ENCODE data around the gene CWC27.
A peak's percentile ranks its signal among the peaks of the same experiment; 100 is the strongest.

The CWC27 gene

GRCh38 chr5:64775291-64775690 lies 6.6 kb downstream of the CWC27 start:
- TF ChIP-seq HDGF (IDR thresholded peaks at IDR 0.05; ENCODE audit: borderline replicate concordance) (no peak), FOXM1 (IDR thresholded peaks at IDR 0.05; ENCODE audit: borderline replicate concordance) (no peak), FOXA1 (IDR thresholded peaks at IDR 0.05) (no peak), TARDBP (IDR thresholded peaks at IDR 0.05) (no peak), NFRKB (IDR thresholded peaks at IDR 0.05) (no peak), LEF1 (IDR thresholded peaks at IDR 0.05; ENCODE audit: borderline replicate concordance) (no peak), BHLHE40 (IDR thresholded peaks at IDR 0.05; ENCODE audit: borderline replicate concordance) (no peak), ARNT (IDR thresholded peaks at IDR 0.05) (no peak), FOXK2 (IDR thresholded peaks at IDR 0.05) (no peak), L3MBTL2 (conservative IDR thresholded peaks at IDR 0.05) (no peak), CTBP1 (IDR thresholded peaks at IDR 0.05; ENCODE audit: borderline replicate concordance) (no peak), ELF4 (IDR thresholded peaks at IDR 0.05) (no peak), ZNF384 (IDR thresholded peaks at IDR 0.05) (no peak), SUZ12 (IDR thresholded peaks at IDR 0.05) (no peak), SP1 (IDR thresholded peaks at IDR 0.05) (no peak), PKNOX1 (IDR thresholded peaks at IDR 0.05) (no peak)
- ChIA-PET POLR2A (no interaction called here), CTCF (interaction anchor here (0.6 kb wide), 1 partner anchor 8 kb away, joined by 5 read pairs; no protein-coding TSS in a partner anchor)
- DNase-seq (ENCODE audit: extremely low spot score): no peak

DNA sequence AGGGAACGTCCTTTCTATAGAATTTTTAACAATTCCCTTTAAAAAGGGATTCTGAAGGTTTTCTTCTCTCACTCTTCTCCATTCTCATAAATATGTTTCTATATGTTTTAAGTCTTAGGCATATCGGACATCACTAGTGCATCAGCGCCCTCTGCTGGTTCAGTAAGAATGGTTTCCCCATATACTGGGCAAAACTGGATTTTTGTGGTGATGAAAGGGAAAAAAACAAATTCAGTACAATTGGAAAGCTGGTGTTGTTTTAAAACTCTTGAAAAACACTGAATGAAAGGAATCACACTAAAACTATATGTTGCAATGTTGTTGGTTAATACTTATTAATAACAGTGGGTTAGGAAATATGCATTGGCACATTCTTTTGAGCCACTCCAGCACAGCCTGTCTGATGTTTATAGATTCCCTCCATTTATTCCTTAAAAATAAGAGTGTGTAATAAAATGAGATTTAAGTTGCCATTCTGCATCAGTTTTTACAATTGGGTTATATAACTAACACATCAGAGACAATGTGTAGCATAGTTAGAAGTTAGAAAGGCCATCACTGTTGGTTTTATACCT lies 15.8 kb downstream of the CWC27 start:
- CTCF ChIA-PET: interaction anchor here (1.0 kb wide), 1 partner anchor 149 kb away, joined by 3 read pairs; no protein-coding TSS in a partner anchor
- DNase-seq (ENCODE audit: extremely low spot score): peak; percentile 45
- POLR2A ChIA-PET: no interaction called here

GRCh38 chr5:64786372-64786771 lies 17.6 kb downstream of the CWC27 start:
- TF ChIP-seq FOXK2 (IDR thresholded peaks at IDR 0.05) (no peak), L3MBTL2 (conservative IDR thresholded peaks at IDR 0.05) (no peak), ELF4 (IDR thresholded peaks at IDR 0.05) (no peak), BHLHE40 (IDR thresholded peaks at IDR 0.05; ENCODE audit: borderline replicate concordance) (no peak), HDGF (IDR thresholded peaks at IDR 0.05; ENCODE audit: borderline replicate concordance) (no peak), SUZ12 (IDR thresholded peaks at IDR 0.05) (no peak), ARNT (IDR thresholded peaks at IDR 0.05) (no peak), CTBP1 (IDR thresholded peaks at IDR 0.05; ENCODE audit: borderline replicate concordance) (no peak), PKNOX1 (IDR thresholded peaks at IDR 0.05) (no peak), TARDBP (IDR thresholded peaks at IDR 0.05) (no peak), FOXA1 (IDR thresholded peaks at IDR 0.05) (no peak), NFRKB (IDR thresholded peaks at IDR 0.05) (no peak), ZNF384 (IDR thresholded peaks at IDR 0.05) (no peak), FOXM1 (IDR thresholded peaks at IDR 0.05; ENCODE audit: borderline replicate concordance) (no peak), SP1 (IDR thresholded peaks at IDR 0.05) (no peak), LEF1 (IDR thresholded peaks at IDR 0.05; ENCODE audit: borderline replicate concordance) (no peak)
- no peak for DNase-seq (ENCODE audit: extremely low spot score)
- CTCF ChIA-PET: interaction anchor here (1.1 kb wide), 1 partner anchor 158 kb away, joined by 4 read pairs; no protein-coding TSS in a partner anchor
- POLR2A ChIA-PET: no interaction called here

More for the DNA sequence above, 15.8 kb downstream of the CWC27 start:
- TF ChIP-seq FOXM1 (IDR thresholded peaks at IDR 0.05; ENCODE audit: borderline replicate concordance) (no peak), CTBP1 (IDR thresholded peaks at IDR 0.05; ENCODE audit: borderline replicate concordance) (no peak), FOXK2 (IDR thresholded peaks at IDR 0.05) (no peak), TARDBP (IDR thresholded peaks at IDR 0.05) (no peak), LEF1 (IDR thresholded peaks at IDR 0.05; ENCODE audit: borderline replicate concordance) (no peak), PKNOX1 (IDR thresholded peaks at IDR 0.05) (no peak), ELF4 (IDR thresholded peaks at IDR 0.05) (no peak), ARNT (IDR thresholded peaks at IDR 0.05) (no peak), SUZ12 (IDR thresholded peaks at IDR 0.05) (no peak), BHLHE40 (IDR thresholded peaks at IDR 0.05; ENCODE audit: borderline replicate concordance) (no peak), FOXA1 (IDR thresholded peaks at IDR 0.05) (no peak), HDGF (IDR thresholded peaks at IDR 0.05; ENCODE audit: borderline replicate concordance) (no peak), SP1 (IDR thresholded peaks at IDR 0.05) (no peak), NFRKB (IDR thresholded peaks at IDR 0.05) (no peak), L3MBTL2 (conservative IDR thresholded peaks at IDR 0.05) (no peak), ZNF384 (IDR thresholded peaks at IDR 0.05) (no peak)

DNA sequence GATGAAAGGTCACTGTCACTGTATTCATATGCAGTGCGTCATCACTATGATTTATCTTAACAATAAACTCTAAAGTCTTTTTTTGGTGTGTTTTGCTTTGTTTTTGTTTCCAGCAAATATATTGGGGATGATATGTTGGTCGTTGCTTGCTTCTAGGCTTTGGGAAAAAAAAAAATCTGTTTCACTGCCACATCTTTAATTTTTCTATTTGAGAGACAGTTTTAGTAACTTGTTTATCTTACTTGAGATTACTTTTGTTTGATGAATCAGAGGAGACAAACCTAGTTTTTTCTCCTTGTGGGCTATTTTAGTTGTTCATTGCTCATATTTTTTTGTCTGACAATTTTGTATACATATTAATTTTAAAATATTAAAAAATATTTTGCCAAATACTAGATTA lies 19.4 kb downstream of the CWC27 start:
- POLR2A ChIA-PET: no interaction called here
- CTCF ChIA-PET: no interaction called here
- DNase-seq (ENCODE audit: extremely low spot score): no peak
- TF ChIP-seq SUZ12 (IDR thresholded peaks at IDR 0.05): no peak
- no peak for TF ChIP-seq LEF1 (IDR thresholded peaks at IDR 0.05; ENCODE audit: borderline replicate concordance)
- no peak for TF ChIP-seq TARDBP (IDR thresholded peaks at IDR 0.05)
- TF ChIP-seq PKNOX1 (IDR thresholded peaks at IDR 0.05): no peak
- TF ChIP-seq FOXK2 (IDR thresholded peaks at IDR 0.05): no peak
- TF ChIP-seq ARNT (IDR thresholded peaks at IDR 0.05): no peak
- no peak for TF ChIP-seq CTBP1 (IDR thresholded peaks at IDR 0.05; ENCODE audit: borderline replicate concordance)
- no peak for TF ChIP-seq HDGF (IDR thresholded peaks at IDR 0.05; ENCODE audit: borderline replicate concordance)
- no peak for TF ChIP-seq L3MBTL2 (conservative IDR thresholded peaks at IDR 0.05)

DNA sequence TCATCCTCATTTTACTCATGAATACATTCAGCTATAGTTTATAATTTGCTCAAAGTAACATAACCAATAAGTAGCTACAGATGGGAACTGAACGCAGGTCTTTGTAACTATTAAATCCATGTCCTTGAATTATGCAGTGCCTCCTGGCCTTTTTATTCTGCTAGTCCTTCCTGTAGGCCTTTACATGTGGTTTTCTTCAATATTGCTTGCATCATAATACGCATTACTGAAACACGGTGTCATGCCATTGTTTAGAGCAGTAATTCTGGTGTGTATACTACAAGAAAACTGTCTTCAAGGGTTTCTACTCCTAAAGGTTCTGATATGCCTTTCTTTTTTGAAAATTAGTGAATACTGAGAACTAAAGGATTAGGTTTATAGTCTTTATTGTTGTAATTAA lies 20.7 kb downstream of the CWC27 start:
- POLR2A ChIA-PET: no interaction called here
- DNase-seq (ENCODE audit: extremely low spot score): no peak
- CTCF ChIA-PET: interaction anchor here (0.6 kb wide), 1 partner anchor 173 kb away, joined by 3 read pairs; no protein-coding TSS in a partner anchor
- TF ChIP-seq CTBP1 (IDR thresholded peaks at IDR 0.05; ENCODE audit: borderline replicate concordance) (no peak), SUZ12 (IDR thresholded peaks at IDR 0.05) (no peak), TARDBP (IDR thresholded peaks at IDR 0.05) (no peak), ELF4 (IDR thresholded peaks at IDR 0.05) (no peak), LEF1 (IDR thresholded peaks at IDR 0.05; ENCODE audit: borderline replicate concordance) (no peak), NFRKB (IDR thresholded peaks at IDR 0.05) (no peak), ZNF384 (IDR thresholded peaks at IDR 0.05) (no peak), FOXA1 (IDR thresholded peaks at IDR 0.05) (no peak), SP1 (IDR thresholded peaks at IDR 0.05) (no peak), L3MBTL2 (conservative IDR thresholded peaks at IDR 0.05) (no peak), PKNOX1 (IDR thresholded peaks at IDR 0.05) (no peak), ARNT (IDR thresholded peaks at IDR 0.05) (no peak), FOXM1 (IDR thresholded peaks at IDR 0.05; ENCODE audit: borderline replicate concordance) (no peak), FOXK2 (IDR thresholded peaks at IDR 0.05) (no peak)

Measured in HEK293T (cell line).